Adrenal gland (tissue), 5 donors: ENCODE results near the gene ASTN2.

Experiments used
- CTCF ChIP-seq, 6 experiments: fragments of 450-650 bp in 4 of 6; fragments of 200-600 bp in 2 of 6; sonication (generic) in 1 of 6; IDR thresholded peaks; 1 replicate in 5 of 6; 2 replicates in 1 of 6; pipeline versions ENCODE4 v1.5.1 to v1.8.0; 2016 to 2021; ENCODE audit warnings: antibody characterized with exemption in 6 of 6, mild to moderate bottlenecking in 2 of 6, moderate library complexity in 1 of 6
- POLR2A ChIP-seq, 2 donors: fragments of 450-650 bp; IDR thresholded peaks; one replicate each; pipeline ENCODE4 v1.6.1; 2017; ENCODE audit warnings: antibody characterized with exemption in 2 of 2, mild to moderate bottlenecking in 2 of 2, moderate library complexity in 1 of 2
- donor health status: DM: no; HTN: no; CAD: no.

GRCh38 chr9:117377046-117377445 is 37.8 kb downstream of the ASTN2 start:
- TF ChIP-seq CTCF (IDR thresholded peaks at IDR 0.05) (no peak), POLR2A (IDR thresholded peaks at IDR 0.05) (no peak)
